Measurements from ENCODE around the gene STAB1. TPM values are rescaled to one million over a fixed set of nuclear protein-coding genes. Genes with fewer than 3 reads are reported as not detected.

The STAB1 gene
- 0.02 TPM in 1 of 3 replicates, not detected in the others for polyA plus RNA-seq
- 0.36 TPM for polyA plus RNA-seq (2011; ENCODE audit: low read depth)
- not detected in 2 replicates for polyA plus RNA-seq (2011; cell fraction: cytosol; rRNA removed)
- polyA plus RNA-seq (2011; cell fraction: nucleus; rRNA removed), result 0.11 and 0.12 TPM in 2 replicates
- polyA plus RNA-seq (2012; ENCODE audit: low replicate concordance), result not detected in 2 replicates
- polyA minus RNA-seq, result not detected in 3 replicates
- polyA minus RNA-seq (2011; cell fraction: cytosol; rRNA and poly(A)+ RNA removed), result not detected
- polyA minus RNA-seq (2011; cell fraction: nucleus; rRNA and poly(A)+ RNA removed), result 0.32 TPM in 1 of 2 replicates, not detected in the other

GRCh38 chr3:52494886-52495495, at the start of gene STAB1:
Gene STAB1 (plus strand): TSS chr3:52495338. CDS start chr3:52495414, 76 bp downstream.
- FAIRE-seq (no peak), DNase-seq (ENCODE audit: low read depth, low spot score) (no peak)
- no peak within 1 kb of the TSS for H2AFZ ChIP-seq (ENCODE audit: control insufficient read depth, low read length)
- no peak within 1 kb of the TSS for H3K4me2 ChIP-seq (ENCODE audit: control insufficient read depth, extremely low read depth, insufficient read depth, low read depth, low read length)
- H3K4me1 ChIP-seq (ENCODE audit: control insufficient read depth, extremely low read depth, insufficient read depth, low read length), result no peaks in the 10 kb centered on the region
- TF ChIP-seq CTCF (optimal IDR thresholded peaks at IDR 0.05 in 1 of 3, IDR thresholded peaks at IDR 0.05 in 1 of 3, conservative IDR thresholded peaks at IDR 0.05 in 1 of 3; ENCODE audit: extremely low read depth in 1 of 3, insufficient read depth in 2 of 3, low read length in 3 of 3) (no peak), EZH2 (IDR thresholded peaks at IDR 0.05; ENCODE audit: low read length) (no peak)
- H3K27ac ChIP-seq (ENCODE audit: control insufficient read depth, insufficient read depth, low read length), result no peak within 1 kb of the TSS
- H3K27me3 ChIP-seq (ENCODE audit: control insufficient read depth, extremely low read depth, insufficient read depth, low read length), result no peaks in the 10 kb centered on the region
- no peaks in the 10 kb centered on the region for H3K9me3 ChIP-seq (ENCODE audit: control insufficient read depth, low read depth, low read length)
- no peak within 1 kb of the TSS for H3K4me3 ChIP-seq (ENCODE audit: control insufficient read depth in 2 of 3, extremely low read depth in 1 of 3, insufficient read depth in 2 of 3, low read depth in 1 of 3, low read length in 3 of 3)
- no peak within 1 kb of the TSS for H3K9ac ChIP-seq (ENCODE audit: control insufficient read depth, extremely low read depth, insufficient read depth, low read length)
- H4K20me1 ChIP-seq (ENCODE audit: control insufficient read depth, extremely low read depth, insufficient read depth, low read length), result peaks cover 3% of the 10 kb centered on the region
- no peaks in the 10 kb centered on the region for H3K79me2 ChIP-seq (ENCODE audit: control insufficient read depth, insufficient read depth, low read length)
- H3K9me1 ChIP-seq (ENCODE audit: control insufficient read depth, extremely low read depth, insufficient read depth, low read length), result no peaks in the 10 kb centered on the region
- H3K36me3 ChIP-seq (ENCODE audit: control insufficient read depth in 2 of 2, extremely low read depth in 1 of 2, insufficient read depth in 2 of 2, low read length in 2 of 2), result peaks cover 11 to 29% of the 10 kb centered on the region in 2 experiments
- dilution Hi-C loops (cut with MboI; ENCODE audit: extremely low pct_ligation_motif_present, low sequenced_read_pairs), result no loop called here

GRCh38 chr3:52446042-52446441, 49.1 kb upstream of the STAB1 start:
- H3K4me3 ChIP-seq (ENCODE audit: control insufficient read depth in 2 of 3, extremely low read depth in 1 of 3, insufficient read depth in 2 of 3, low read depth in 1 of 3, low read length in 3 of 3), result no peak overlapping the region
- H4K20me1 ChIP-seq (ENCODE audit: control insufficient read depth, extremely low read depth, insufficient read depth, low read length), result no peaks in the 10 kb centered on the region
- DNase-seq (ENCODE audit: low read depth, low spot score) (no peak), FAIRE-seq (no peak)
- H3K9me1 ChIP-seq (ENCODE audit: control insufficient read depth, extremely low read depth, insufficient read depth, low read length), result no peaks in the 10 kb centered on the region
- no peak overlapping the region for H3K9ac ChIP-seq (ENCODE audit: control insufficient read depth, extremely low read depth, insufficient read depth, low read length)
- no peak overlapping the region for H3K4me2 ChIP-seq (ENCODE audit: control insufficient read depth, extremely low read depth, insufficient read depth, low read depth, low read length)
- H3K36me3 ChIP-seq (ENCODE audit: control insufficient read depth in 2 of 2, extremely low read depth in 1 of 2, insufficient read depth in 2 of 2, low read length in 2 of 2), result no peaks in the 10 kb centered on the region
- H2AFZ ChIP-seq (ENCODE audit: control insufficient read depth, low read length), result no peak overlapping the region
- H3K27ac ChIP-seq (ENCODE audit: control insufficient read depth, insufficient read depth, low read length), result no peak overlapping the region
- TF ChIP-seq EZH2 (IDR thresholded peaks at IDR 0.05; ENCODE audit: low read length) (no peak), CTCF (optimal IDR thresholded peaks at IDR 0.05 in 1 of 3, IDR thresholded peaks at IDR 0.05 in 1 of 3, conservative IDR thresholded peaks at IDR 0.05 in 1 of 3; ENCODE audit: extremely low read depth in 1 of 3, insufficient read depth in 2 of 3, low read length in 3 of 3) (no peak)
- no peaks in the 10 kb centered on the region for H3K79me2 ChIP-seq (ENCODE audit: control insufficient read depth, insufficient read depth, low read length)
- H3K4me1 ChIP-seq (ENCODE audit: control insufficient read depth, extremely low read depth, insufficient read depth, low read length), result peaks cover 6% of the 10 kb centered on the region
- no peaks in the 10 kb centered on the region for H3K27me3 ChIP-seq (ENCODE audit: control insufficient read depth, extremely low read depth, insufficient read depth, low read length)
- H3K9me3 ChIP-seq (ENCODE audit: control insufficient read depth, low read depth, low read length), result no peaks in the 10 kb centered on the region
- dilution Hi-C loops (cut with MboI; ENCODE audit: extremely low pct_ligation_motif_present, low sequenced_read_pairs), result no loop called here
